HG03066 (cell line): ENCODE results near the gene NHSL2.

Experiments used
- ATAC-seq: cut with Tn5 transposase; IDR thresholded peaks from one replicate; pipeline ENCODE4 v1.9.1; 2021; ENCODE audit warnings: low read depth; ENCODE audit not compliant: unreplicated experiment

Gene NHSL2

DNA sequence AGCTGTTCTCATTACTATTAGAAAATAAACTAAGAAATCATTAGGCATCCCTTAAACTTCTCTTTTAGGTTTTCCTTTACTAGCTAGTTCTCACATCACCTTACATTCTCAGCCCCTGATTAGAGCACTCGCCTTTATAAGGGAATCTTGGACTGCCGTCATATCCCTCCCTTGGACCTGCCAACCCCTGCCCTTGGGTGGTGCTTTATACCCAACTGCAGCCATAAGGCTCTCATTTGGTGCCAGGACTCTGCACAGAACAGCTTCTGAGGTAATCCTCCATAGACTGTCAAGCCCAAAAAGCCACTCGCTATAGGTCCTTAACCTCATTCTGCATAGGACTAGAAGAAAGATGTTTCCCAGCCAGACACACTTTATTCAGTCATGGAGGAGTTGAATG is 67.5 kb downstream of the NHSL2 start:
- ATAC-seq: no peak

DNA sequence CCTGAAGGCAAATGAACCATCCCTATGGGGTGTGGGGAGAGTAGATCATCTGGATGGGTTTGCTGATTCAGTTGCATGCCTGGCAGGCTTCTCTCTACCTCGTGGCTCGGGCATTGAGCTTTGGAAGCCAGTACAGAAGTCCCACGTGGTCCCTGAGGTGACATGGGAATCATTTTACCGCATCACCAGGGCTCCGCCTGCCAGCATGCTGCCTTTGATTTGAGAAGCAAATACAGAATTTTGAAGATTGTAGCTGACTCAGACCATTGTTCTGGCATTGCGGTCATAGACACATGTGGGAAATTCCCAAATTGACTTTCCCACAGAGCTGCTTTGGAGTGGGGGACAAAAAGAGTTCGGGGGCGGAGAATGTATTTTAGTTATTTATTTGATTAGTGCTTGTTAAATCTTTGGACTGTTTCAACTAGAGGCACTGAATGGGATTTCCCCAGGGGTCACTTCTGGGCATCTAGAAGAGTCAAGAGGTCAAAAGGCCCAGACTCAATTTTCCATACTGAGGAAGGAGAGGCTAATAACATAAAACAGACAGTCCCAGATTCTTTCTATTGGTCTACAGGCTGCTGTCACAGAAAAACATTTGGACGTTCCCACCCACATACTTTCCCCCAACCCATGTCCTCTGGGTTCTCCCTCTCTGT is 79.3 kb downstream of the NHSL2 start:
- no peak for ATAC-seq

DNA sequence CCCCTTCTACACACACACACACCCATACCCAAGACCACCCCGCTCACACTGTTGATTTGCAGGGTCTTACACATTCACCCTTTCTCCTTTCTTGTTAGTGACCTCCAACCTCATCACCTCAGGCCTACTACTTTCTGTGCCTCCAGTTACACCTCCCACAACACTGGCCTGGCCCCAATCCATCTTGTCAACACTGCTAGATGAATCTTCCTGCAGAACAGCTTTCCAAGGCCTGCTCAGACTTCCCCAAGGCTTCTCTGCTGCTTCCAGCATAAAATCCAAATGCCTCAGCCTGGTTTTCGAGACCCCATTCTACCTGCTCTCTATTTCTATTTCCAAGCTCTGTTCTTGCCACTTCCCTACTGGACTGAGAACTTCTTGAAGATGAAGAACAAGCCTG is 79.9 kb downstream of the NHSL2 start:
- no peak for ATAC-seq

DNA sequence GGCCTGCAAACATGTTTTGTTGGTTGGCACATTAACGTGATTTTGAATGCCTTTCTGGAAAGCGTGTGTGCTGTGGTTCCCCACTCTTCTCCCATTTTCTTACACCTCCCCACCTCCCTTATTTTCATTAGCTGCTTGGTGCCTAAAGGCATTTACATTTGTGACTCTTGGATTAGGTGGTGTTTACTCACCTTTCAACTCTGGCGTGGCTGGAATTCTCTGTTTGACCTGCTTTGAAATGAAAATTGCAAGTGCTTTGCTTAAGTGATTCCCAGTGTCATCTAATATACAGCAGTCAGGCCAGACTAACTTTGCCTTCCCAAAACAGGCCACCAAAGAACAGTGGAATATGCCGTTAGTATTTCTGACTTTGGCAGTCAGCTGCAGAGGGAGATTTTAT is 80.5 kb downstream of the NHSL2 start:
- ATAC-seq: no peak

DNA sequence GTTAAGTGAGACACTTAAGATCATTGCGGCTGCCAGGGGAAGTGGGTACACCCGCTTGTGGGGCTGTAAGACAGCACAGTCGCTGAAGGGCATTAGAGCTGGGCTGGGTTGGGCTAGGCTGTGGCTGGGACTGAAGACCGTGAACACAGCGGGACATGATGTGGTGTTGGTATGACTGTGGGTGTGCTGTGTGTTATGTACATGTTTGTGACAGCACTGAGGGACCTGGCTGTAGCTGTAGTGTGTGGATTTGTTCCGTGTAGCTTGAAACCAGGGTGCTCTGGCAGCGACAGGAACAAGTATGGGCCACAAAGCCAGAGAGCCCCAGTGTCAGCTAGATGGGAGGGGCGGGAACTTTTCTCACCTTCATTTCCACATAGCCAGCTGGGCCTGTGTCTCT is 82.1 kb downstream of the NHSL2 start:
- ATAC-seq: no peak

DNA sequence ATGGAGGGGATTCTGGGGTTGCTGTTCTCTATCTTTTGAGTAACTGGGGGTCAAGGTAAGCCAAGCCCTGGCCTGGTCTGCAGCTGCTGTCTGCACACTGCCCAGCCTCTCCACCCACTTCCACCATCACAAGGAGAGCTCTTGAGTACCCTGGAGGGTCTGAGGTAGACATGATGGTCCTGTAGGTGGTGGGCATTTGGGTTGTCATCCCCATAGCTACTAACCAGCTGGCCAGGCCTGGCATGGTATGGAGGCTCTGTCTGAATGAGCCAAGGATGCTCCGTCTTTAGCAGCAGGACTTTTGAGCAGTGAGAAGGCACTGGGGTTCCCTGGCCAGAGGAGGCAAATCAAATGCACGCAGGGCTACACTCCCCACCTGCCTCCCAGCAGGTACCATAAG is 82.7 kb downstream of the NHSL2 start:
- no peak for ATAC-seq

DNA sequence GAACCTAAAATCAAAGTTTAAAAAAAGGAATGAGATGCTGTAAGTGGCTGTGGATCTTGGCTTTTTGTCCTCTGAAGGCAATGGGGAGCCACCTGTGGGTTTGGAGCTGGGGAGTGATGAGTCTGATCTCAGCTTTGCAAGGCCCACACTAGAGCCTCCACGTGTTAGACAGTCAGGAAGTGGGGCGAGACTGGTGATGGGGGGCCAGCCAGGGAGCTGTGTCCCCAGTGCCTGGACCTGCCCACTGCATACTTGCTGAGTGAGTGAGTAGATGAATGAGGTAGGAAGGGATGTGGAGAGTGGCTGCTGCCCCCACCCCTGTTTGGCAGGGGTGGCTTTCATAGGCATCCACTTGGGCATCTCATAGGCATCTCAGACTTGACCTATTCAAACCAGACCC is 84.0 kb downstream of the NHSL2 start:
- no peak for ATAC-seq

DNA sequence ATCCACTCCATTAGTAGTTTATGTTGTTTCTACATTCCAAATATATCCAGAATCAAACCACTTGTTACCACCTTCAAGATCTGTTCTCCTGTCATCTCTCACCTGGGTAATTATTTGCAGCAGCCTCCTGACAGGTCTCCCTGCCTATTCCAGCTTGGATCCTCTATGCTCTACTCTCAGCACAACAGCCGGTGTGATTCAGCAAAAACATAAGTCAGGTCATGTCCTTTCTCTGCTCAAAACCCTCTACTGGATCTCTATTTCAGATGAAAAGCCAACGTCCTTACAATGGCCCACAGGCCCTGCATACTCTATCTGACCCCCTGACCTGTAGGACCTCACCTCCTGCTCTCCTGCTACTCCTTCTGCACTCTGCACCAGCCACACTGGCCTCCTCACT is 84.5 kb downstream of the NHSL2 start:
- ATAC-seq: no peak

DNA sequence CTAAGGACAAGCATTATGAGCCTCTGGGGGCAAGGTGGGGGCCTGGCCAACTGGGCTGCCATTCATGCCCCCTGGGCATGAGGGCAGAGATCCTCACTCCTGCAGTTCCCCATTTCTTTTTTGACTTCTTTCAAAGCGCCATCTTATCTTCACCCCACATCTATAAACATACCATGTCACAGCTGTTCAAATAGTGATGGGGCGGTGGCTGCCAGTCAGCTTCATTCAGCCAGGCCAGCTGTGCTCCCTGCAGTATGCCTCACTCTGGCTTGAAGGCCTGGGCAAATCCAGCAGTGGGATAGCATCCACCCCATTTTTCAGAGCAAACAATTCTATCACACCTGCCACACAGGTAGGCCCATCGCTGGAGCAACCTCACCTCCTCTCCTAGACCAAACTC is 85.5 kb downstream of the NHSL2 start:
- no peak for ATAC-seq

DNA sequence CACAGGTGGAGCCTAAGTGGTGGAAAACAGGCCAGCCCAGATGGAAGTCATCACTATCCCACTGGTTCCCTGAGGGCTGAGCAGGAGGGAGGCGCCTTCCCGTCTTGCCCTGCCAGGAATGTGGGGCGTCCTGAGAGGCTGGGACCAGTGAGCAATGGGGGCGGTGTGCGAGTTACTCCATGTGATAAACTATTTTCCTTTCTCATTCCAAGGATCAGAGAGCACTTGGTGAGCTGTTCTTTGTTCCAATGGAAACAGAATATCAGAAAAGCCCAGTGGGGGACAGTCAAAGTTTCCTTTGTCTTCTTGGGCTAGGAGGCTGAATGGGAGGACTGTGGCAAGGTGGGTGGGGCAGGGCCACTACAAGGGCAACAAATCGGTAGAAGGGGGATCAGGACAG is 86.2 kb downstream of the NHSL2 start:
- no peak for ATAC-seq

DNA sequence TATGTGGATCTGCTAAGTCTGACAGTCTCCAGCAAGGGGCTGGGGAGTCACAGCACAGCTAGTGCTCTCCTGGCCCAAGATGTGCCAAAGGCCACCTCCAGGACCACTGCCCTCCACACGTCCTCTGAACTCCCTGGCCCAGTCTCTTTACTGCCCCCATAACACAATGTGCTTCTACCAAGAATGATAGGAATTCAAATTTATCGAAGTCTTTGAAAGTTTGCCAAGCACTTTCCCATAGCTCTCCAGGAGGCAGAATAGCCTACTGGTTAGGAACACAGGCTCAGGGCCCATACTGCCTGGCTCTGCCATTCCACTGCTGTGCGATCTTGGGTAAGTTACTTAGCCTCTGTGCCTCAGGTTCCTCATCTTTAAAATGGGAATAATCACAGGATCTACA is 86.7 kb downstream of the NHSL2 start:
- ATAC-seq: no peak

DNA sequence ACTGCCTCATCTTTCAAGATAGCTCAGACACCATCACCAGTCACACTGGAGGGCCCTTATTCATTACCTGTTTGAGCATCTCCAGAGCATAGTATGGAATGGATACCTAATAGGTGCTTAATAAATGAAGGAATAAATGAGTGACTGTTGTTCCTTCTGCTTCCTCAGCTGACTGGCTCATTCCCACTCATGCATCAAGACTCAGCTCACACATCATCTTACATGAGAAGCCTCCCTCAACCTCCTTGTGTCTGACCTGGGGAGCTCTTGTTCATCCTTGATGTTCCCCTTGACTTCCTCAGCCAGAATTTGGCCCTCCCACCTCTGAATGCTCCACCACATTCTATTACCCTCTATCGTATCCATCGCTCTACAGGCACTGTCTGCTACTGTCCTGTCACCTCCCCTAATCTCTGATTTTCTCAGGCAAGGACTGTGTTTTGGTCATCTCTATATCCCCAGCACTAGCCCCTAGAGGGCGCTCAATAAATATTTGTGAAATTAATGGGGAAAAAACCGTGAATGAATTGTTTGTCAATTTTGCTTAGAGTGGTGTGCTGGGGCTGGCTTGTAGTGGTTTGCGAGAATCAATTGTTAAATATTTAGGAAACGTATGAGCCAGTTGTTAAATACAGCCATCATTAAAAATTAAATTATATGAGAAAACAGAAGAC is 88.3 kb downstream of the NHSL2 start:
- no peak for ATAC-seq

DNA sequence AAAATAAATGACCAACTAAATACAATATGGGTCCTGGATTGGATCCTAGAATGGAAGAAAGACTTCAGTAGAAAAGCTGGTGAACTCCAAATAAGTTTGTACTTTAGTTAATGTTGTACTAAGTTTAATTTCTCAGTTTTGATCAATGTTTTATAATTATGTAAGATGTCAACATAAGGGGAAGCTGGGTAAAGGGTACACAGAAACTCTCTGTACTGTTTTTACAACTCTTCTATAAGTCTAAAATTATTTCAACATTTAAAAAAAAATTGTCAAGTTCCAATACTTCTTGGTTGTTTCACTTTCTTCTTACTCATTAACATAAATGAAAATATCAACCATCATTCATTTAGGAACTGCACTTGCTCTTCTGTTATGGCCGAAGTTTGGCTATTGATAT is 88.9 kb downstream of the NHSL2 start:
- ATAC-seq: no peak

DNA sequence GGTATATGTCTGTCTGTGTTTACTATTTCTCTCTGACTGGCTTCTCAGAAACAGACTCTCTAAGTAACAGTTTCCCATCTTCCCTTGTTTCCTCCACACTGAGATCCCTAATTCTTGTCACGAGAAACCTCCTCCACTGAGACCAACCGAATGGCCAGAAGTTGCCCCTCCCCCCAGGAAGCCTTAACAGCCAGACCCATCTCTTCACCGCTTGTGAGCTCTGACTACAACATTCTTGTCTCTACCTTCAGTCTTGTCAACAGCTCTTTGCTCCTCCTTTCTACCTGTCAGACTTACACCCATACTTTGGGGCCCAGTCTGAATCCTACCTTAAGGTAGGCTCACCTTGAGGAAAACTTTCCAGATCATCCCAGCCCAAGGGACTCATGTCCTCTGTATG is 90.8 kb downstream of the NHSL2 start:
- ATAC-seq: no peak

DNA sequence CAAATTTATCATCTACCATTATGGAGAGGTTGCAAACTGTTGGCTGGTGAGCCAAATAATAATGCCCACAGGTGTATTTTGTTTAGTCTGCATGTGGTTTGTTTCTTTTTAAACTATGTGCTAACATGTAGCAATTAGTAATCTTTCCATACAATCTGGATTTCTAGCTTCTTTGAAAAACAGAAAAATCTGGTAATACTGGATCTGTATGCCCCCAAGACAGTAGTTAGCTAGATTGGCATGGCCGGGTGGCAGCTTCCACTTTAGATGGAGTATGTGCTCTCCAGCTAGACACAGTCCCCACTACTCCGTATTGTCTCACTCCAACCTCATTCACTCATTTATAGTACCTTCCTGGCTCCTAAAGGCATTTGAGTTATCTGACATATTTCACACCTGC is 91.3 kb downstream of the NHSL2 start:
- no peak for ATAC-seq

DNA sequence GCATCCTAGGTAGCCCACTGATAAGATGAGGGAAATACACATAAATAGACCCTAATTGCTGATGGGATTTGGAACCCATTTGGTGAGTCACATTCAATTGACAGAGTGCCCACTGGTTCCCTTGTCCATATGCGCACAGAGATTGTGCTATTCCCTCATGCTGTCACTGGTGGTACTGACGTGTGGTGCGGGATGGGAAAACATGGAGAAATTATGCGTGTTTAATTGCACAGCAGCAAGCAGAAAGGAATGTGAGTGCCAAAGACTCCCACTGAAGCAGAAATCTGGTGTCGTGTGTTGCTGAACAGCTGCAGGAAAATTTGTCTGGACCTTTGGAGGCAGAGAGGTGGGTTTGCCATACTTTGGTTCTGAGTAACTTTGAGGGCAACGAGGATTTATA is 92.2 kb downstream of the NHSL2 start:
- no peak for ATAC-seq

DNA sequence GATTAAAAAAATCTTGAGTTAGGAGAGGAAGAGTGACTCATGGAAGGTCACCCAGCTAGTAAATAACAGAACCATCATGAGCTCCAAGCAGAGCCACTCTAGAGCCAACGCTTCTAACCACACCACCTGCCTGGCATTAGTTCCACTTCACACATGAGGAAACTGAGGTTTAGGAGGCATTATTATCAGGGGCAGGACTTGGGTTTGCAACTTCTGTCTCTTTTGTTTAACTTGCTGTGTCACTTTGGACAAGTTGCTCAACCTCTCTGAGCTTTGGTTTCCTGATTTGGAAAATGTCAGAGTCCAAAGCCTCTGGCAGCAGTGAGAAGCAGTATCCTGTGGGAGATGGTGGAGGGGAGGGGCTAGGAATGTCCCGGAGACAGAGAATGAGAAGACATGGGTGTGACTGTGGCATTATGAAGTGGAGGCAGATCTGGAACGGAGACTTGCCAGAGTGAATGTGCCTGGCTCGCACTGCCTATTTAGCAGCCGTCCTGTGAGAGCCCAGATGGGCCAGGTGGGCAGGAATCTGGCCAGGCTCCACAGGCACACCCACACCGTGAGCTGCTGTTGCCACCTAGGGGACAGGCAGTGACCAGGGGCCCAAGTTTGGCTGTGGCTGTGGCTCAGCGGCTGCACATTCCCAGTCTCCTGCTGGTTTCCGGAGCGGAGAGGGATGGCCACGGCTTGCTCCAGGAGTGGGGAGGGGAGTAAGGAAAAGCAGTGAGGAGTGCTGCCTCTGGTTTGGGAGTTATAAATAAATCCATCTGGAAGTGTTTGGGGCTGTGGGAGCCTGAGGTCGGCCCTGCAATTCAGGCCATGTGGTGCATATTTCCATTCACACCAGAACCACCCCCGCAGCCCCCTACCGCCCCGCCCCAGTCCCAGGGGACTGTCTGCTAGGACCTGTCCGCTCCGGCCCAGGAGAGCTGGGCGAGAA is 93.4 kb downstream of the NHSL2 start:
- no peak for ATAC-seq

DNA sequence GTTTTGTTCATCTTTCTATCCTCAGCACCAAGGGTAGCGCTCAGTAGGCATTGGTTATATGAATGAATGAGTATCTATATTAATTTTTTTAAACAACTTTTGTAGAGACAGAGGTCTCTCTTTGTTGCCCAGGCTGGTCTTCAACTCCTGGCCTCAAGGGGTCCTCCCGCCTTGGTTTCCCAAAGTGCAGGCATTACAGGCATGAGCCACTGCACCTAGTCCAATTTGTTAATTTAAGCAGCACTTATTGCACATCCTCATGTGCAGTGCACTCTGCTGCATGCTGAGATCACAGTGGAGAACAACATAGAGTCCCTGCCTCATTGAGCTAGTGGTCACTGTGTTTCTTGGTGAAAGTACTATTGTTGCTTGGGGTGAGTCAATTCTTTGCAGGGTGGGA is 94.4 kb downstream of the NHSL2 start:
- ATAC-seq: no peak

DNA sequence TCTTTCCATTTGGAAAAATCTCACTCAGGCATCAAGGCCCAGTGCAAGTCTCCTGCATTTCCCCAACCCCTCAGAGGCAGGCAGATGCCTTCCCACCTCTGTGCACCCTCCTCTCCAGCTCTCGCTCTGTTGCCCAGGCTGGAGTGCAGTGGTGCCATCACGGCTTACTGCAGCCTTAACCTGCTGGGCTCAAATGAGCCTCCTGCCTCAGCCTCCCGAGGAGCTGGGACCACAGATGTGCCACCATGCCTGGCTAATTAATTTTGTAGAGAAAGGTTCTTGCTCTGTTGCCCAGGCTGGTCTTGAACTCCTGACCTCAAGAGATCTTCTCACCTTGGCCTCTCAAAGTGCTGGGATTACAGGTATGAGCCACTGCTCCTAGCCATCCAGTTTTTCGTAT is 95.8 kb downstream of the NHSL2 start:
- ATAC-seq: no peak

DNA sequence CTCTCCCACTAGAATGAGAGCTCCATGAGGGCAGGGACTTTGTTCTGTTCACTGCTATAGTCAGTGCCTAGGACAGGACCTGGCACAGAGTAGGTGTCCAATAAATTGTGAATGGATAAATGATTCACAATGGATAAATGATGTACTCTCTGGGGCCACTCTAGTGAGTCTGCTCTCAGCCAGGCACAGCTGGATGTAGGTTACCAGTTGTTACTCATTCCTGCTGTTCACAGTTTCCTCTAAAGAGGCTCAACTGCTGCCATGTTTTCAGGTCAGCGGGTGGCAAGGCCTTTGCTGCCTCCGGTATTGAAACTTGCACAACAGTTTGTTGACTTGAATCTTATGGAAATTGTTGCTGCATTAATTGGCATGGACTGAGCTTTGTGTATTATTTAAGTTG is 99.1 kb downstream of the NHSL2 start:
- no peak for ATAC-seq

DNA sequence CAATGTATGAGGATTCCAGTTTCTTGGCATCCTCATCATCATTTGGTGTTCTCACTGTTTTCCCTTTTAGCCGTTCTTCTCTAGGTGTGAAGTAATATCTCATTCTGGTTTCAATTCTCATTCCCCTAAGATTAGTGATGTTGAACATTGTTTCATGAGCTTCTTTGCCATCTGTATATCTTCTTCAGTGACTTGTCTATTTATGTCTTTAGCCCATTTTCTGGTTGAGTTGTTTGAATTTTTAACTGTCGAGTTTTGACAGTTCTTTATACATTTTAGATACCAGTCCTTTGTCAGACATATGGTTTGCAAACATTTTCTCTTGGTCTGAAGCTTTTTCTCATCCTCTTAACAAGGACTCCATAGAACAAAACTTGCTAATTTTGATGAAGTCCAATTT is 101.1 kb downstream of the NHSL2 start:
- no peak for ATAC-seq

DNA sequence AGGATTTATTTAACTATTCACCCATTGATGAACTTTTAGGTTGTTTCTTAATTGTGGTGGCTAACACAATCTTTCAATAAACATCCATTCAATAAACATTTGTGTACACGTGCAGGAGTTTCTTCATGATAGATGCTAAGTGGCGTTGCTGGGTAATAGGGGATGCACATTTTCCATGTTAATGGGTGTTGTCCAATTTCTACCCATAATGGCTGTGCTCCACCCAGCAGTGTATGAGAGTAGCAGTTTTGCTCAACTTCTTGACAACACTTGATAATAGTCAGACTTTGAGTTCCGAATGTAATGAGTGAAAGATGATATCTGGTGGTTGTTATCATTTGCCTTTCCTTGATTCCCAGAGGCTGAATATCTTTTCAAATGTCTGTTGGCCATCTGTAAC is 104.7 kb downstream of the NHSL2 start:
- ATAC-seq: no peak
